Measurements from ENCODE around the gene SLC6A17.

The SLC6A17 gene

DNA sequence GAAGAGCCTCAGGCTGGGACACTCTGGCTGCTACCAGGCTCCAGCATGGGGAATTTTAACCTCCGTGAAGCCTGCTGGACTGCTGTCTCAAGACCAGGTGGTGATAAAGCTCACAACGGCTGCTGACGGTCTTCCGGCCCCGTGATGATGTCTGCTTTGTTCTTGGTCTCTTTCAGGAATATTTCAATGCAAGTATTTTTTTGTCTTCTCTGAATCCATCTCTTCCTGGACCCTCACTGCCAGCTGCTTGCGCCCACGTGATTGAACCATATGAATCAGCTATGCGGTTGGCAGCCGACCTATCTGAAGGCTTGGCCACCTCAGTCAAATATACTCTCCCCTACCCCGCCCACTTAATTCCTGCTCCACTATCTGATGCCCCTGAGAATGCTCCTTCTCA is 14.6 kb upstream of the SLC6A17 start:
- DNase-seq, result no peak

DNA sequence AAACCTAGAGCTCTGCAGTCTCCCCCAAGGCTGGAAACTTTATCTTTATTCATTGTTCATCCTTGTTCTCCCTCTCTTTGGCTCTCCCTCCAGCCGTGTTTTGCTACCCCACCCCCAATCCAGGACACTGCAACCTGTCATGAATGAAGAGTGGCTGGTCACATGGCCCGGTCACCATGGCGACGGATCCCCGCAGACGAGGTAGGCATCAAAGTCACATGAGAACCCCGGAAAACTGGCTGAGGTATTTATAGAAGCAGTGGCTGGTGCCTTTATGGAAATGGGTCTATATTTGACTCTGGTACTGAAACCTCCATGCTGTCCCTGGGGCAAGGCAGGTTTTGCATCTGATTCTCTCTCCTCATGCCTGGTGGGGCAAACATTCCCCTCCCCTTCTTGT is 13.4 kb upstream of the SLC6A17 start:
- peak; percentile 28 for DNase-seq

GRCh38 chr1:110138956-110139355 is 11.3 kb upstream of the SLC6A17 start:
- no peak for DNase-seq

DNA sequence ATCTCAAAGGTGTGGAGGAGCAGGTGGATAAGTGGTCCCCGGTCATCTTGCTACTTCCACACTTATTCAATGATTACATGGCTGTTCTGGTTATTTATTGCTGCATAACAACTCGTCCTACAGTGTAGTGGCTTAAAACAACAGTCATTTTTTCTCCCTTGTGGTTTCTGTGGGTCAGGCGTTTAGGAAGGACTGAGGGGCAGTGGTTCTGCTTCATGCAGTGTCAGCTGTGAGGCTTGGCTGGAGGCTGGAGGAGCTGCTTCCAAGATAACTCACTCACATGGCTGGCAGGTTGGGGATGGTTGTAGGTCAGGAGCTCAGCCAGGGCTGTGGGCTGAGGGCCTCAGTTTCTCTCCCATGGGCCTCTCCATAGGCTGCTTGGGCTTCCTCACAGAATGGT is 5.9 kb upstream of the SLC6A17 start:
- DNase-seq, result no peak

DNA sequence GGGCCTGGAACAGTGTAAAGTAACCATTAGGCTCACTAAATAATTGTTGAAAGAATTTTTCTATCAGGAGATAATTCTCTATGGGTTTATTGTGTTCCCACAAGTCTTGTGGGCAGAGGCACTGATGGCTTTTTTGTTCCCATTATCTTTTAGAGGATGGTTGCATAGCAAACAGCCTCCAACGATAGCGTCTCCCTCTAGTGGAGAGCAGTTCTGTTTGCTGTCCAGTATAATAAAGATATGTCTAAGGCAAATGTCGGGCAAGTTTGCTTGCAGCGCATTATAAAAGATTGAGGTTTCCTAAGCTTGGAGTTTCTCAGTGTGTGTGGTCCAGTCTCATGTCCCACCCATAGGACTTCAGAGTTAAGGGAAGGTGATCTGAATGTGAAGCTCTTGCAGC is 1.3 kb upstream of the SLC6A17 start:
- DNase-seq, result no peak

DNA sequence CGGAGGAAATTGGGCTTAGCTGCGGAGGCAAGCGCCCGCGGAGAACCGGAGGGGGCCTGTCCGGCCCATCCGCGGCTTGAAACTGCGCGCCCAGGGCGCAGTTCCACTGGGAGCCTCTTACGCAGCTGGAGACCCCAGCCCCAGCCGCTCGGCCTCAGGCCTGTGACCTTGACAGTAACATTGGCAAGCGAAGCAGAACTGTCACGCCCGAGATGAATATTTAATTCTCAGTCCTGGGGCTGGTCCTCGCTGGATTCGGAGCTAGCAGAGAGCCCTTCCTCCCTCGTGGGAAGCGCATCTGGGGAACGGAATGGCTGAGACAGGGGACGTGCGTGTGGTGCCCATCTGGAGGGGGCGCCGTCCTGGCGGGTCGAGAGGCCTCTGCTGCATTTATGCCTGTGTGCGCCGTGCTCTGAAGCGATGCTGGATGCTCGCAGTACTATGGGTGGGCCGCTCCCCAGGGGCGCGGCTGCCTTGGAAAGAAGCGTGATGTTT is 928 bp downstream of the SLC6A17 start:
- no peak for DNase-seq

DNA sequence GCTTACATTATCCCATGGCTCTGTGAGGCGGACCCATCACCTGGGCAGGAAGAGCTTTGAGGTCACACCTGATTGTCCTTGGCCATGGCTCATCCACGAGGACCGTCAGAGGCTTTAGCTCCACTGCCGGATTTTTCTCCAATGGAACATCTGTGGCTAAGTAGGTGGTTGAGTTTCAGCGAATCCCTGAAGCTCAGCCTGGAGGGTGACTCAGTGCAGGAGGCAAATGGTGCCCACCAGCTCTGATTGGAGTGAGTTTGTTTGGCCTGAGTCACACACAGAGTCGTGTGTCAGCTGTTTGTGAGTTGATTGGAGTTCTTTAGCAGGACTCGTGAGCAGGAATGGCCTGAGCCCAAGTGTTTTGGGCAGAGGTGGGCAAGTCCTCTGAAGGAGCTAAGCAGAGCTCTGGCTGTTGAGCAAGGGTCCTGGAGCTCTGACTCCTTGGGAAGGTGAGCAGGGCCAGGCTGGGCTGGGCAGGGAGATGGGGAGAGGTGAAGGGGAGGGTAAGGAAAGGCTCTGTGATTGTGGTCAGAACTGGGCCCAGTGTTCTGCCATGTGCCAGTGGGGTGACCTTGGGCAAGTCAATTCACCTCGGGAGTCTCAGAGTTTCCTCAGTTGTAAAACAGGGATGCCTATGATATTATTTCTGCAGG is 2.0 kb downstream of the SLC6A17 start:
- no peak for DNase-seq

- no peak for DNase-seq
Measured at GRCh38 chr1:110153407-110153950, 3.2 kb downstream of the SLC6A17 start.

- no peak for DNase-seq
Measured at GRCh38 chr1:110155878-110156522, 5.7 kb downstream of the SLC6A17 start.

GRCh38 chr1:110158261-110158660 is 8.0 kb downstream of the SLC6A17 start:
- no peak for DNase-seq

DNA sequence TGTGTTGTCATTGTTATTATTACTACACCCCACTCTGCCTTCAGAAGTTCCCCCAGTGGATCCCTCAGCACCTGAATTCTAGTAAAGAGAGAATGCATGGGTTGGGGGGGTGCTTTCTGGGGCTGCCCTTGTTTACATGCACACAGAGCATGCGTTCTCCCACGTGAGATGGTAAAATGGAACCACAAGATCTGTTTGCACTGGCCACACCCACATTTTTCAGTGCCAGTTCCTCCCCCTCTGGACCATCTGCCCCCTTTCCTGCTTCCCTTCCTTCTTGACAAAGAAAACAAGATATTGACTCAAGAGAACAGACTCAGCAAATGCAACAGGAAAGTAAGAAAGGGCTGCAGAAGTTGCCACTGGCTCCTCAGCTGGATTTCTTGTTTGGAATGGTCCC is 8.9 kb downstream of the SLC6A17 start:
- DNase-seq, result no peak

DNA sequence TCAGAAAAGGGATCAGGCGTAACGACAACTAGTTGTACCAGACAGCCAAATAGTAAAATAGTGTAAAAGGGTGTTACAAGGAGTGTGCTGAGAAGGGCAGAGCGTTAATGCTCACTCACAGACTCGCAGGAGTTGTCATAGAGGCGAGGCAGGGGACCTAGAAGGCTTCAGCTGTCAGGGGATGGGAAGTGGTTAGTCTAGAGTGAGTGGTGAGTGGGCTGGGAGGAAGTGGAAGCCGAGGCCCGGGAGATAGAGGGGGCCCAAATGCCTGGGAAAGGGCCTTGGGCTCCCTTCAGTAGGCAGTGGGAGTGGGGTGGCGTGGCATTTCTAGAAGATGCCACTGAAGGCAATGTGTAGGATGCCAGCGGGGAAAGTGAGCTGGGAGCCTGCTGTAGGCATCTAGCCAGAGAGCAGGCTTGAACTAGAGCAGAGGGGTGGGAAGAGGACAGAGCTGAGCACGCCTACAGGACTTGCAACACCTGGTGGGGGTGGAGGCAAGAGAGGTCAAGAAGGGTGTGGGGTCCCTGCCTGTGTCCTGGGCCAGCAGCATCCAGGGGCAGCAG is 10.3 kb downstream of the SLC6A17 start:
- DNase-seq, result no peak

- no peak for DNase-seq
Measured at GRCh38 chr1:110161165-110161564, 10.9 kb downstream of the SLC6A17 start.

- DNase-seq, result no peak
Measured at GRCh38 chr1:110161849-110162248, 11.6 kb downstream of the SLC6A17 start.

GRCh38 chr1:110163591-110163990 is 13.3 kb downstream of the SLC6A17 start:
- DNase-seq, result no peak

DNA sequence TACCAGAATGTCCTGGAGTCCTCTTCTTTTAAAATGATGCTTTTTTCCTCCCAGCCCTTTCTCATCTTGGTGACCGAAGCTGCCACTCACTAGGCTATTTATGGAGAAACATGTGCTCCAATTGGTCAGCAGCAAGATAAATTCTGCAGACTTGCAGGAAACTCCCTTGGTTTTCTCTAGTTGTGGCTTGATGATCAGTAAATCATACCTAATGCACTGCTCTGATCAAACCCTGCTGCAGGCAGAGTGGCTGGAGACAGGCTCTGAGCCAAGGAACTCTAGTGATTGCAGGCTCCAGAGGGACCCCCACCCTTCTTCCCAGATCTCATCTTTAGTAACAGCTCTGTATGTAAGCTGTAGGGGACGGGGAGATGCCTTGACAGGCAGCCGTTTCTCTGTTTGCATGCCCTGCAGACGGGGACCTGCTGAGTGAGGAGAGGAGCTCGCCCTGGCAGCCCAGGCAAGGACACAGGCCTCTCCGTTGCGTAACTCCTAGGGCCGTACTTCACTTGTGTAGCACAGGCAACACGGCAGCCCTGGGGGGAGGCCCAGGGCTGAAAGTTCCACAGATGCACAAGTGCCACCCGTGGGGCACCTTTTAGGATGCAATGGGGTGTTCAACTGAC is 14.5 kb downstream of the SLC6A17 start:
- no peak for DNase-seq

DNA sequence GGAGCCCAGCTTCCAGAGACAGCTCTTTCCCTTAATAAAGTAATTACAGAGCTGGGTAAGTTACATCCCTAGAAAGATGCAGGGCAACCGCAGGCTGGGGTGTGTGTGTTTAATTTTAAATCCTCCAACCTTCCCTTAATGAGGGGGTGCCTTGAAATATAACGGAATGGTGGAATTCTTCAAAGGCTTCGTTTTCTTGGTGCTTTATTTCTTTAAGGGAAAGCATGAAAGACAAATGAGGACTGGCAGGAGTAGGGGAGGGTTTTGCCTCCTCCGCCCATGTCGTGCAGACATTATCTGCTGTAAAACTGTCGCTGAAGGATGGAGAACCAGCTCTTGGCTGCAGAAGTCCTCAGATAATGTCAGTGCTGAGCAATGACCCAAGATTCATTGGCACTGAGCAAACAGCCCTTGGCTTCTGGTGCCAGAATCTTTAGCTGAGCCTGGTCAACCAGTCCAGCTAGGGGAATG is 15.5 kb downstream of the SLC6A17 start:
- no peak for DNase-seq

DNA sequence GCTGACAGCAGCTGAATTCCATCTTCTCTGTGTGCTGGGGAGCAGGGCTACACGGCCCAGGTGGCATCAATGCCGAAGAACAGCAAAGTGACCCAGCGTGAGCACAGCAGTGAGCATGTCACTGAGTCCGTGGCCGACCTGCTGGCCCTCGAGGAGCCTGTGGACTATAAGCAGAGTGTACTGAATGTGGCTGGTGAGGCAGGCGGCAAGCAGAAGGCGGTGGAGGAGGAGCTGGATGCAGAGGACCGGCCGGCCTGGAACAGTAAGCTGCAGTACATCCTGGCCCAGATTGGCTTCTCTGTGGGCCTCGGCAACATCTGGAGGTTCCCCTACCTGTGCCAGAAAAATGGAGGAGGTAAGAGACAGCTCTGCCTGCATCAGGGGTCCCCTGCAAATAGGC is 16.6 kb downstream of the SLC6A17 start:
- no peak for DNase-seq

- DNase-seq, result no peak
Measured at GRCh38 chr1:110170766-110171733, 20.8 kb downstream of the SLC6A17 start.

DNA sequence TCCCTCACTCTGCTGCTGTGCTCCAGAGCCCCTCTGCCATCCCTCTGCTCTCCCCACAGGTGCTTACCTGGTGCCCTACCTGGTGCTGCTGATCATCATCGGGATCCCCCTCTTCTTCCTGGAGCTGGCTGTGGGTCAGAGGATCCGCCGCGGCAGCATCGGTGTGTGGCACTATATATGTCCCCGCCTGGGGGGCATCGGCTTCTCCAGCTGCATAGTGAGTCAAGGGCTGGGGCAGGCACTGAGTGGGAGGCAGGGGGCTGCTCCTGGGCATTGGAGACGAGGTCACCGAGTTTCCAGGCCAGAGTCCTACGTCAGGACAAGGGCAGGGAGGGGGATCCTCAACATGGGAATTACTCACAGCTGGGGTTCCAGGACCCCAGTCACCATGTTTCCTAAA is 21.7 kb downstream of the SLC6A17 start:
- DNase-seq, result no peak

- no peak for DNase-seq
Measured at GRCh38 chr1:110173466-110174105, 23.3 kb downstream of the SLC6A17 start.

DNA sequence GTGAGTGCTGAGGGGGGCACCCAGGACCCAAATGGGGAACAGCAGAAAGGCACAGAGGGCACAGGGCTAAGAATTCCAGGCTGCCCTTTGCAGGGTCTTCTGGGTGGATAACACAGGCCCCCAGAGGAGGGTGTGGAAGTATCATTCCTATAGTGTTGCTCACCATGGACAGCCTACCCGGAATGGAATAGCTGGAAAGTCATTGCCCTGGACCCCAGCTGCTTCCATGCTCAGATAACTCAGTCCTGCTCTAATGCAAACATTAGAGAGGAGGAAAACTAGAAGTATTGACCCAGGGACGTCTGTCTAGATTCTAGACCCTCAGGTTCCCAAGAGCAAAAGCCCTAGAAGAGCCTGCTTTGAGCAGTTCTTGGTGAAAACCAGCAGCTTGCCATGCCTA is 24.7 kb downstream of the SLC6A17 start:
- no peak for DNase-seq

Measured in central memory CD4-positive, alpha-beta T cell (primary cell).